Neutrophil (primary cell): ENCODE measurements around the gene TAPBP.
A peak's percentile ranks its signal among the peaks of the same experiment; 100 is the strongest.

Source experiments
- H3K27ac ChIP-seq: fragments of 200-600 bp; sonication (generic); 2 replicates; pipeline ENCODE4 v1.5.1; 2016; ENCODE audit warnings: mild to moderate bottlenecking, moderate library complexity
- H3K27me3 ChIP-seq: fragments of 200-600 bp; sonication (generic); 2 replicates; pipeline ENCODE4 v1.6.0; 2016; ENCODE audit warnings: mild to moderate bottlenecking
- H3K36me3 ChIP-seq: fragments of 200-600 bp; sonication (generic); 2 replicates; pipeline ENCODE4 v1.5.1; 2017
- H3K4me1 ChIP-seq, 2 experiments: fragments of 200-600 bp in 1 of 2; sonication (generic) in 1 of 2; 1 replicate in 1 of 2; 2 replicates in 1 of 2; pipeline versions ENCODE4 v1.5.1 to v1.6.1; 2013 to 2016; ENCODE audit warnings: low read depth in 1 of 2, low read length in 1 of 2, mild to moderate bottlenecking in 1 of 2, moderate library complexity in 1 of 2; ENCODE audit not compliant: control insufficient read depth in 1 of 2, insufficient read depth in 1 of 2
- H3K4me3 ChIP-seq, 2 experiments: fragments of 200-600 bp in 1 of 2; sonication (generic) in 1 of 2; 1 replicate in 1 of 2; 2 replicates in 1 of 2; pipeline ENCODE4 v1.5.1; 2013 to 2016; ENCODE audit warnings: low read depth in 1 of 2, low read length in 1 of 2, mild to moderate bottlenecking in 1 of 2, moderate library complexity in 1 of 2
- H3K9me3 ChIP-seq: fragments of 200-600 bp; sonication (generic); 2 replicates; pipeline ENCODE4 v1.5.1; 2016
- TF ChIP-seq, protein P1 (sequence below): fragments of 200-600 bp; sonication (generic); IDR thresholded peaks from 2 replicates; pipeline ENCODE4 v1.5.1; 2016; ENCODE audit warnings: antibody characterized with exemption

TAPBP gene

DNA sequence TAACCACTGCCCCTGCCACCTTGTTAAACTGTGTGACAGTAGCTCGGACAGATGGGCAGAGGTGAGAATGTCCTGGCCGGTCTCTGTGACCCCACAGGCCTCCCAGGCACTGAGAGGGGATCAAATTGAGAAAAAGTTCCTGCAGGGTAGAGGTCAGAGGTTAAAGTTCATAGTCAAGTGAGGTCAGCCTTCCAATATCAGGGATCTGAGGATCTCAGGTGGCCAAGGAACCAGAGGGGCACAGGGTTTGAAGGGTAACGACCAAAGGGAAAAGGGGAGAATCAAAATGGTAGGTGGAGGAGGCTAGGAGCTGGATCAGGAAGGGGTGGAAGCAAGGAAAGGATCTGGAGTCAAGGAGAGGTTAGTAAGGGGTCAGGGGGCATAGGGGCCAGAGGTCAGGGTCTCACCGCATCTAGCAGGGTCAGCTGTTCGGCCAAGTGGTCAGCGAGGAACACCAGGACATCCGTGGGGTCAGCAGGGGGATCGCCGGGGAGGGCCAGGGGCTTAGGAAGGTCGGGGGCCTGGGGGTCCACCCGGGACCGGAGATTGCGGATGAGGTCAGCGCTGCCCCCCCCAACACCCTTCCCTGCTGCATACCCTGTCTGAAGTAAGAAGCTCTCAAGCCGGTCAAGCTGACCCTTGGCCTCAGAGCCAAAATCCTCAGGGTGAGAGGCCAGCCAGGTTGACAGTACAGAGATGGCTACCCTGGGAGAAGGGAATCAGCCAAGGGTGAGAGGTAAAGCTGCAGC lies 18.1 kb downstream of the TAPBP start:
- Histone ChIP-seq H3K4me1 (peaks cover 29 to 33% of the 10 kb centered on the region in 2 experiments), H3K36me3 (peaks cover 75% of the 10 kb centered on the region), H3K9me3 (no peaks in the 10 kb centered on the region), H3K27me3 (no peaks in the 10 kb centered on the region), H3K4me3 (no peak overlapping the region), H3K27ac (peak overlapping the region; percentile 98)
- TF ChIP-seq, protein P1, sequence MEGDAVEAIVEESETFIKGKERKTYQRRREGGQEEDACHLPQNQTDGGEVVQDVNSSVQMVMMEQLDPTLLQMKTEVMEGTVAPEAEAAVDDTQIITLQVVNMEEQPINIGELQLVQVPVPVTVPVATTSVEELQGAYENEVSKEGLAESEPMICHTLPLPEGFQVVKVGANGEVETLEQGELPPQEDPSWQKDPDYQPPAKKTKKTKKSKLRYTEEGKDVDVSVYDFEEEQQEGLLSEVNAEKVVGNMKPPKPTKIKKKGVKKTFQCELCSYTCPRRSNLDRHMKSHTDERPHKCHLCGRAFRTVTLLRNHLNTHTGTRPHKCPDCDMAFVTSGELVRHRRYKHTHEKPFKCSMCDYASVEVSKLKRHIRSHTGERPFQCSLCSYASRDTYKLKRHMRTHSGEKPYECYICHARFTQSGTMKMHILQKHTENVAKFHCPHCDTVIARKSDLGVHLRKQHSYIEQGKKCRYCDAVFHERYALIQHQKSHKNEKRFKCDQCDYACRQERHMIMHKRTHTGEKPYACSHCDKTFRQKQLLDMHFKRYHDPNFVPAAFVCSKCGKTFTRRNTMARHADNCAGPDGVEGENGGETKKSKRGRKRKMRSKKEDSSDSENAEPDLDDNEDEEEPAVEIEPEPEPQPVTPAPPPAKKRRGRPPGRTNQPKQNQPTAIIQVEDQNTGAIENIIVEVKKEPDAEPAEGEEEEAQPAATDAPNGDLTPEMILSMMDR, result no peak

DNA sequence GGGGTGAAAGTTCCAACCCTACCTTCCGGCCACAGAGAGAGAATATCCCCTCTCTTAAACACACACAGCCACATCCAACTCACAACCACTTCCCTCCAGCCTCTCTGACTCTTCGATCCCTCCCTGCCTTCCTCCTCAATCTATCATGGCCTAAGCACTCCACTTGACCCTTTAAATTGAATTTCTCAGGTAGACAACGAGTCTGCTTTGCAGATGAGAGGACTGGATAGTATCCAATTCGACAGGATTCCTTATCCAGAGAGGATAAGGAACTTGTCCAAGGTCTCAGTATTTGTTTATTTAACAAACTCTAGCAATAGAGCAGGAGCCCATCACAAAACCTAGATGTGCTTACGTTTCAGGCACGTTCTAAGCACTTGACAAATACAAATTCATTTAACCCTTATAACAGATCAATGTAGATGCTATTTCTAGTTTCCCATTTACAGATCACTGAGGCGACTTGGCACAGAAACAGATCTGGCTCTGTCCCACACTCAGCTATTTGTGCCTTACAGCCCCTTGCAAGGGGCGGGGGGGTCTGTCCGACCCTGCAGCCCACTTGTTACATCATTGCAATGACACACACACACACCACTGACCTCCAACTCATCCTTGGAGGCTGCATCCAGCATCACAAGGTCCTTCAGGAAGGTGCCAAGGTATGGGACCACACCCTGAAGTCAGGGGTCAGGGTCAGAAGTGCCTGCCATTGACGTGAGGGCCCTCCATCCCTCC lies 19.6 kb downstream of the TAPBP start:
- Histone ChIP-seq H3K36me3 (peaks cover 65% of the 10 kb centered on the region), H3K9me3 (no peaks in the 10 kb centered on the region), H3K4me1 (peaks cover 30 to 33% of the 10 kb centered on the region in 2 experiments), H3K27ac (no peak overlapping the region), H3K4me3 (no peak overlapping the region), H3K27me3 (no peaks in the 10 kb centered on the region)
- TF ChIP-seq, protein P1, result no peak

DNA sequence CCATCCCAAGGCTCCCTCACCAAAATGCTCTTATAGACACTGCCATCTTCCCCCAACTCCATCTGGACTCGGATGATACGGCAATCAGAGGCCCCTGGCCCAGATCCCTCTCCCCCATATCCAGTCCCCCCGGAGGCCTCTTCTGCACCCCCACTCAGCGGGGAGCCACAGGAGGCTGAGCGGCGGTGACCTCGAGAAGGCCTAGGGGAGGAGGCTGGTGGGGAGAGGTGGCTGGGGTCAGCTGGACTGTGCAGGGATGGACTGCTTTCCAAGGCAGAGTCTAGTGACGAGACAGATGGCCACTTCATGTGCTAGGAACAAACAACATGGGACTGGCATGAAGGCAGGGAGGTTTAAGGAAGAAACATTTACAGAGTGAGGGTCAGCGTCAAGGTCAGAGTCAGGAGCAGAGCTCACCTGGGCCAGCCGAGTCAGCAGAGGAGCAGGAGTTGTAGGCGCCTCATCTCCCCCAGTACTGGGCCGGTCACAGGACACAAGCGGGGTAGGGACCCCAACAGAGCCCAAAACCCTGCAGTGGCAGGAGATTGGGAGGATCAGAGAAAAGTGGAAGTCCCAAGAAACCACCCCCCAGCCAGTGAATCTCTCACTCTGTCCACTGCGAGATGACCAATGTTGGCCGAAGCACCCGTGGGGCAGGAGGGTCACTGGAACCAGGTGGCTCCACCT lies 20.7 kb downstream of the TAPBP start:
- Histone ChIP-seq H3K27ac (peak overlapping the region; percentile 50), H3K4me1 (peaks cover 36 to 39% of the 10 kb centered on the region in 2 experiments), H3K36me3 (peaks cover 65% of the 10 kb centered on the region), H3K27me3 (no peaks in the 10 kb centered on the region), H3K4me3 (no peak overlapping the region), H3K9me3 (no peaks in the 10 kb centered on the region)
- TF ChIP-seq, protein P1, result no peak

DNA sequence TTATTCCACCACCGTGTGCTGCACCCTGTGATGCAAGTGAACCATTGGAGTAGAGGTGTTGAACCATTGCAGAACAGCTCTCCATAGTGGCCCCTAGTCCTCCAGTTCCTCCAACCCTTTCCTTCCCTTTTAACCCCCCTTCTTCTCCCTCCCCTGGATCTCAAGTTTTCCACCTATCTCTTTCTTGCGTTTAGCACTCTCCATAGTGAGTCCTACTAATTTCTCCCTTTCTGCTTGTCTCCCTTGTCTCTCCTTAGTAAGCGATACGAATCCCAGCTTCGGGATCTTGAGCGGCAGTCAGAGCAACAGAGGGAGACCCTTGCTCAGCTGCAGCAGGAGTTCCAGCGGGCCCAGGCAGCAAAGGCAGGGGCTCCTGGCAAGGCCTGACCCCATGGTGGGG lies 23.4 kb downstream of the TAPBP start:
- Histone ChIP-seq H3K4me1 (peaks cover 23 to 27% of the 10 kb centered on the region in 2 experiments), H3K27ac (peak overlapping the region; percentile 78)

DNA sequence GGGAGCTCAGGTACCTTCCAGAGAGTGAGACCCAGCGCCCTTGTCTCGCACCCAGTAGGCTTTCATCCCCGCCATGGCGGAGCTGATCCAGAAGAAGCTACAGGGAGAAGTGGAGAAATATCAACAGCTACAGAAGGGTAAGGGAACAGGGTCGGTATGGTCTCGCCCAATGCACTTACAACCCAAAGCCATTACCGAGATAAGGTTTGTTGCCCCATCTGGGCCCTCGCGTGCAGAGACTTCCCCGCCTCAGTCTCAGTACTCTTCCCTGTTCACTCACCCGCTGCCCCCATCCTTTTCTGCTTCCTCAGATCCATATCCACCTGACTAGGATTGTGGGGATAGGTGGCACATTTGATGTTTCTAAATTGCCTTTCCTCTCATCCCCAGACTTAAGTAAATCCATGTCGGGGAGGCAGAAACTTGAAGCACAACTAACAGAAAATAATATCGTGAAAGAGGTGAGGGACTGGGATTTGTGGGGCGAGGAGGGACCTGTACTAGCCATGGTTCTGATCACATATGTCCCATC lies 24.0 kb downstream of the TAPBP start:
- Histone ChIP-seq H3K4me3 (peak overlapping the region; percentile 98 to 99), H3K9me3 (no peaks in the 10 kb centered on the region), H3K4me1 (peaks cover 23 to 27% of the 10 kb centered on the region in 2 experiments), H3K36me3 (peaks cover 40% of the 10 kb centered on the region), H3K27ac (peak overlapping the region; percentile 78), H3K27me3 (no peaks in the 10 kb centered on the region)
- TF ChIP-seq, protein P1, result no peak

More for the DNA sequence above, 23.4 kb downstream of the TAPBP start:
- Histone ChIP-seq H3K4me3 (peak overlapping the region in 1 of 2 experiments; percentile 98), H3K9me3 (no peaks in the 10 kb centered on the region), H3K27me3 (no peaks in the 10 kb centered on the region), H3K36me3 (peaks cover 46% of the 10 kb centered on the region)
- TF ChIP-seq, protein P1, result no peak
